RWPE1 (cell line): ENCODE results near the gene ZDHHC1.
A peak's percentile ranks its signal among the peaks of the same experiment; 100 is the strongest.

Experiments used
- CTCF ChIA-PET: fragments of 350-600 bp; sonication (Branson Sonifier 250); formaldehyde crosslinking; extraction: SDS; loops from one replicate; lab custom pipeline; 2021; lab: Yijun Ruan, JAX
- POLR2A ChIA-PET: fragments of 400-600 bp; formaldehyde crosslinking; extraction: SDS; loops from one replicate; lab custom pipeline; 2020; ENCODE audit warnings: antibody characterized with exemption; ENCODE audit not compliant: low non-redundant PET; lab: Yijun Ruan, JAX
- DNase-seq: peaks from one replicate; pipeline ENCODE4 v3.0.0; 2012; ENCODE audit warnings: low spot score
- H3K27ac ChIP-seq: fragments of 450-650 bp; 2 replicates; pipeline ENCODE4 v1.5.1; 2017
- CTCF ChIP-seq: fragments of 450-650 bp; conservative IDR thresholded peaks from 2 replicates; pipeline ENCODE4 v1.5.1; 2017; ENCODE audit warnings: low read depth, mild to moderate bottlenecking

Gene ZDHHC1

GRCh38 chr16:67413978-67414911, 2.0 kb downstream of the ZDHHC1 start:
- POLR2A ChIA-PET, result interaction anchor here (0.6 kb wide), 1 partner anchor 35 kb away, joined by 5 read pairs; no protein-coding TSS in a partner anchor
- H3K27ac ChIP-seq, result no peak overlapping the region
- CTCF ChIA-PET, result interaction anchor here (0.6 to 0.9 kb wide), 3 partner anchors 14 to 133 kb away, joined by 3 to 5 read pairs (median 4); no protein-coding TSS in a partner anchor
- TF ChIP-seq CTCF, result no peak
- no peak for DNase-seq

GRCh38 chr16:67412294-67412693, 4.0 kb downstream of the ZDHHC1 start:
- no peak overlapping the region for H3K27ac ChIP-seq
- no peak for DNase-seq
- POLR2A ChIA-PET, result no interaction called here
- TF ChIP-seq CTCF, result no peak
- CTCF ChIA-PET, result interaction anchor here (0.6 to 0.7 kb wide), 3 partner anchors 16 to 151 kb away, joined by 3 to 6 read pairs (median 3); no protein-coding TSS in a partner anchor

GRCh38 chr16:67411339-67411738, 4.9 kb downstream of the ZDHHC1 start:
- no peak for DNase-seq
- CTCF ChIA-PET, result no interaction called here
- TF ChIP-seq CTCF, result no peak
- POLR2A ChIA-PET, result no interaction called here
- H3K27ac ChIP-seq, result no peak overlapping the region

GRCh38 chr16:67409631-67410030, 6.6 kb downstream of the ZDHHC1 start:
- DNase-seq, result no peak
- ChIA-PET CTCF (interaction anchor here (0.6 to 0.8 kb wide), 3 partner anchors 84 to 636 kb away, joined by 3 to 5 read pairs (median 4); no protein-coding TSS in a partner anchor), POLR2A (no interaction called here)
- peak overlapping the region; percentile 32 for H3K27ac ChIP-seq
- TF ChIP-seq CTCF, result no peak

GRCh38 chr16:67407788-67408452, 8.4 kb downstream of the ZDHHC1 start:
- POLR2A ChIA-PET, result no interaction called here
- CTCF ChIA-PET, result interaction anchor here (0.6 to 2.3 kb wide), 4 partner anchors 9 to 27 kb away, joined by 3 to 5 read pairs (median 4); partner anchors contain the start of gene ZDHHC1
- DNase-seq, result no peak
- TF ChIP-seq CTCF, result no peak
- no peak overlapping the region for H3K27ac ChIP-seq

GRCh38 chr16:67407176-67407787, 9.0 kb downstream of the ZDHHC1 start:
- DNase-seq, result no peak
- ChIA-PET CTCF (interaction anchor here (1.3 to 2.3 kb wide), 2 partner anchors 9 to 21 kb away, joined by 4 to 5 read pairs; partner anchors contain the start of gene ZDHHC1), POLR2A (no interaction called here)
- H3K27ac ChIP-seq, result peak overlapping the region; percentile 42
- no peak for TF ChIP-seq CTCF
